H9 (cell line): ENCODE data around the gene LEKR1. TPM values are rescaled to one million over a fixed set of nuclear protein-coding genes. Genes with fewer than 3 reads are reported as not detected.
A peak's percentile ranks its signal among the peaks of the same experiment; 100 is the strongest.

Experiments
- DNase-seq: peaks from one replicate; pipeline ENCODE4 v3.0.0-alpha.2; 2017
- H2AFZ ChIP-seq: one replicate; pipeline ENCODE4 v1.6.1; 2013; ENCODE audit warnings: mild to moderate bottlenecking, low read length, control low read depth, moderate library complexity
- H2AK5ac ChIP-seq: 2 replicates; pipeline ENCODE4 v1.6.1; 2013; ENCODE audit warnings: low read length, control low read depth, mixed read lengths; ENCODE audit not compliant: insufficient read length
- H2BK120ac ChIP-seq: one replicate; pipeline ENCODE4 v1.6.1; 2013; ENCODE audit warnings: low read depth, mild to moderate bottlenecking, low read length, control low read depth, inconsistent platforms; ENCODE audit not compliant: poor library complexity, severe bottlenecking
- H2BK12ac ChIP-seq: 2 replicates; pipeline ENCODE4 v1.6.1; 2013; ENCODE audit warnings: low read length, control low read depth, mixed read lengths, low read depth; ENCODE audit not compliant: insufficient read length
- H2BK15ac ChIP-seq: 2 replicates; pipeline ENCODE4 v1.6.1; 2013; ENCODE audit warnings: low read depth, low read length, control low read depth
- H2BK20ac ChIP-seq: one replicate; pipeline ENCODE4 v1.6.1; 2013; ENCODE audit warnings: low read depth, mild to moderate bottlenecking, low read length, control low read depth, inconsistent platforms; ENCODE audit not compliant: poor library complexity, severe bottlenecking
- H2BK5ac ChIP-seq: 2 replicates; pipeline ENCODE4 v1.6.1; 2013; ENCODE audit warnings: low read length, control low read depth, mixed read lengths; ENCODE audit not compliant: insufficient read length
- H3K14ac ChIP-seq: 2 replicates; pipeline ENCODE4 v1.6.1; 2013; ENCODE audit warnings: low read length, control low read depth; ENCODE audit not compliant: insufficient read depth
- H3K18ac ChIP-seq: 2 replicates; pipeline ENCODE4 v1.6.1; 2013; ENCODE audit warnings: low read depth, mild to moderate bottlenecking, mixed read lengths, low read length, control low read depth; ENCODE audit not compliant: insufficient read length
- H3K23ac ChIP-seq: 2 replicates; pipeline ENCODE4 v1.6.1; 2013; ENCODE audit warnings: low read length, control low read depth, mixed read lengths, low read depth; ENCODE audit not compliant: insufficient read length
- H3K23me2 ChIP-seq: 2 replicates; pipeline ENCODE4 v1.6.1; 2013; ENCODE audit warnings: low read depth, mild to moderate bottlenecking, mixed read lengths, low read length, control low read depth; ENCODE audit not compliant: insufficient read length, poor library complexity, severe bottlenecking
- H3K27ac ChIP-seq: 2 replicates; pipeline ENCODE4 v1.5.1; 2013; ENCODE audit warnings: low read length, control low read depth, mixed read lengths, low read depth; ENCODE audit not compliant: insufficient read length
- H3K27me3 ChIP-seq: 2 replicates; pipeline ENCODE4 v1.6.1; 2013; ENCODE audit warnings: low read length, control low read depth, inconsistent platforms; ENCODE audit not compliant: insufficient read depth
- H3K4ac ChIP-seq: 2 replicates; pipeline ENCODE4 v1.6.1; 2013; ENCODE audit warnings: low read depth, mild to moderate bottlenecking, control low read depth, inconsistent platforms, low read length, moderate library complexity
- H3K4me1 ChIP-seq: 2 replicates; pipeline ENCODE4 v1.6.1; 2013; ENCODE audit warnings: low read length, control low read depth, inconsistent platforms; ENCODE audit not compliant: insufficient read depth
- H3K4me2 ChIP-seq: 2 replicates; pipeline ENCODE4 v1.6.1; 2013; ENCODE audit warnings: low read length, control low read depth, mixed read lengths; ENCODE audit not compliant: insufficient read length, insufficient read depth
- H3K56ac ChIP-seq: 2 replicates; pipeline ENCODE4 v1.6.1; 2013; ENCODE audit warnings: low read depth, mild to moderate bottlenecking, mixed read lengths, low read length, control low read depth; ENCODE audit not compliant: insufficient read length
- H3K79me1 ChIP-seq: 2 replicates; pipeline ENCODE4 v1.6.1; 2013; ENCODE audit warnings: low read depth, mild to moderate bottlenecking, moderate library complexity, low read length, control low read depth, inconsistent platforms; ENCODE audit not compliant: insufficient read depth, poor library complexity, severe bottlenecking
- H3K79me2 ChIP-seq: 2 replicates; pipeline ENCODE4 v1.6.1; 2013; ENCODE audit warnings: low read length, control low read depth, inconsistent platforms; ENCODE audit not compliant: insufficient read depth
- H3K9ac ChIP-seq: 2 replicates; pipeline ENCODE4 v1.6.1; 2013; ENCODE audit warnings: low read length, control low read depth, mixed read lengths; ENCODE audit not compliant: insufficient read length; ENCODE audit errors: extremely low read depth
- H3K9me3 ChIP-seq: one replicate; pipeline ENCODE4 v1.6.1; 2013; ENCODE audit warnings: low read depth, low read length, inconsistent platforms; ENCODE audit not compliant: control insufficient read depth
- H3T11ph ChIP-seq: one replicate; pipeline ENCODE4 v1.6.1; 2013; ENCODE audit warnings: mild to moderate bottlenecking, low read length, control low read depth, inconsistent platforms
- H4K20me1 ChIP-seq: one replicate; pipeline ENCODE4 v1.6.1; 2013; ENCODE audit not compliant: control insufficient read depth, insufficient read length, insufficient read depth
- H4K5ac ChIP-seq: 2 replicates; pipeline ENCODE4 v1.6.1; 2013; ENCODE audit warnings: low read depth, mild to moderate bottlenecking, mixed read lengths, low read length, control low read depth; ENCODE audit not compliant: insufficient read length
- H4K8ac ChIP-seq: replicated peaks from 2 replicates; pipeline ENCODE4 v1.6.1; 2013; ENCODE audit warnings: low read length, control low read depth, mixed read lengths, low read depth; ENCODE audit not compliant: insufficient read length
- H4K91ac ChIP-seq: 2 replicates; pipeline ENCODE4 v1.6.1; 2013; ENCODE audit warnings: low read depth, mild to moderate bottlenecking, moderate library complexity, mixed read lengths, low read length, control low read depth; ENCODE audit not compliant: insufficient read length
- H3K27ac Mint-ChIP-seq, 3 experiments: 2 replicates in 2 of 3; 3 replicates in 1 of 3; pipeline ENCODE4 v1.8.0; 2020 to 2021; ENCODE audit warnings: mixed read lengths in 3 of 3, mild to moderate bottlenecking in 1 of 3, moderate library complexity in 1 of 3
- H3K27me3 Mint-ChIP-seq: 2 replicates; pipeline ENCODE4 v1.8.0; 2021; ENCODE audit warnings: low read depth, mild to moderate bottlenecking, moderate library complexity, mixed read lengths
- H3K36me3 Mint-ChIP-seq, 3 experiments: 2 replicates in 2 of 3; 3 replicates in 1 of 3; pipeline ENCODE4 v1.8.0; 2020 to 2021; ENCODE audit warnings: low read depth in 3 of 3, mixed read lengths in 3 of 3; ENCODE audit not compliant: insufficient read depth in 1 of 3
- H3K4me1 Mint-ChIP-seq, 2 experiments: 2 replicates each; pipeline ENCODE4 v1.8.0; 2020; ENCODE audit warnings: mixed read lengths in 2 of 2
- H3K4me3 Mint-ChIP-seq, 2 experiments: 2 replicates in 1 of 2; 3 replicates in 1 of 2; pipeline ENCODE4 v1.8.0; 2020 to 2021; ENCODE audit warnings: mild to moderate bottlenecking in 2 of 2, mixed read lengths in 2 of 2, moderate library complexity in 1 of 2
- H3K9me3 Mint-ChIP-seq, 2 experiments: 2 replicates in 1 of 2; 3 replicates in 1 of 2; pipeline ENCODE4 v1.8.0; 2020; ENCODE audit warnings: mild to moderate bottlenecking in 2 of 2, mixed read lengths in 2 of 2, moderate library complexity in 1 of 2
- CTCF ChIP-seq: fragments of 200-600 bp; sonication (generic); conservative IDR thresholded peaks from 3 replicates; pipeline ENCODE4 v1.8.0; 2021; ENCODE audit warnings: antibody characterized with exemption, mild to moderate bottlenecking
- WGBS: extraction: QIAGEN DNeasy Blood & Tissue Kit; methylation state at CpG from one replicate; pipeline ENCODE4 v1.1.7; 2013; ENCODE audit warnings: missing lambda C conversion rate, low lambda C conversion rate, mixed read lengths; ENCODE audit not compliant: insufficient read length; ENCODE audit errors: extremely low coverage; 5-methylcytosine and 5-hydroxymethylcytosine counted together
- total RNA-seq: library from RNA; stranded (reverse); gene quantifications from 2 replicates; pipeline ENCODE4 v1.2.1, GENCODE V29; 2021

The LEKR1 gene
- total RNA-seq, 1 experiment from 2014 or later = not detected

GRCh38 chr3:156985711-156986110 is 159.6 kb downstream of the LEKR1 start:
- Histone ChIP-seq H4K91ac (no peak overlapping the region), H2AFZ (no peak overlapping the region)

More at GRCh38 chr3:156985711-156986110, 159.6 kb downstream of the LEKR1 start:
- Histone ChIP-seq H2BK12ac (no peak overlapping the region), H2BK20ac (no peak overlapping the region), H3K79me1 (no peaks in the 10 kb centered on the region), H3K4me1 (no peaks in the 10 kb centered on the region), H3K23ac (no peak overlapping the region), H2BK15ac (no peak overlapping the region), H4K5ac (no peak overlapping the region), H3K4me2 (no peak overlapping the region), H2AK5ac (no peak overlapping the region), H3K56ac (no peak overlapping the region), H3K4ac (no peak overlapping the region), H2BK120ac (no peak overlapping the region), H4K8ac (no peak overlapping the region), H3T11ph (no peak overlapping the region), H3K18ac (no peak overlapping the region), H4K20me1 (no peaks in the 10 kb centered on the region), H3K27me3 (no peaks in the 10 kb centered on the region), H2BK5ac (no peak overlapping the region), H3K9me3 (no peaks in the 10 kb centered on the region), H3K9ac (no peak overlapping the region), H3K27ac (no peak overlapping the region), H3K23me2 (no peaks in the 10 kb centered on the region), H3K14ac (no peak overlapping the region), H3K79me2 (no peaks in the 10 kb centered on the region)
- Mint-ChIP-seq H3K27ac (peak overlapping the region in 1 of 3 experiments; percentile 75; a peak in 1 of 7 replicates), H3K27me3 (no peaks in the 10 kb centered on the region), H3K9me3 (no peaks in the 10 kb centered on the region), H3K4me1 (peaks cover 20% of the 10 kb centered on the region in 2 experiments), H3K4me3 (no peak overlapping the region), H3K36me3 (no peaks in the 10 kb centered on the region)
- no peak for TF ChIP-seq CTCF
- WGBS = no CpG with 5 or more reads among the region's 5 CpGs
- no peak for DNase-seq
